NK-92 treated with Interleukin-12 subunit alpha and Interleukin-12 subunit beta, amount 100 ng/mL, for 24 hours (cell line): Measurements from ENCODE around the gene RAC2.

Experiments
- DNase-seq: peaks from one replicate; lab custom pipeline; 2025; lab: John Stamatoyannopoulos, UW

RAC2 gene

GRCh38 chr22:37187891-37188761 lies 55.9 kb downstream of the RAC2 start, which contains the start of gene C1QTNF6:
Gene C1QTNF6 (minus strand): TSS chr22:37188247. CDS start chr22:37188213, 34 bp downstream.
- DNase-seq, result no peak

GRCh38 chr22:37187552-37187890 lies 56.5 kb downstream of the RAC2 start:
- no peak for DNase-seq

- DNase-seq, result no peak
Measured at GRCh38 chr22:37186997-37187522, 57.0 kb downstream of the RAC2 start.

GRCh38 chr22:37186228-37186996 lies 57.7 kb downstream of the RAC2 start:
- peak; percentile 27 for DNase-seq

- no peak for DNase-seq
Measured at GRCh38 chr22:37185646-37186227, 58.3 kb downstream of the RAC2 start.

GRCh38 chr22:37184816-37185541 lies 59.1 kb downstream of the RAC2 start:
- no peak for DNase-seq

- no peak for DNase-seq
Measured at GRCh38 chr22:37184380-37184755, 59.7 kb downstream of the RAC2 start.

GRCh38 chr22:37183432-37184379 lies 60.4 kb downstream of the RAC2 start:
- no peak for DNase-seq

- no peak for DNase-seq
Measured at GRCh38 chr22:37182949-37183245, 61.2 kb downstream of the RAC2 start.

GRCh38 chr22:37182101-37182948 lies 61.7 kb downstream of the RAC2 start:
- no peak for DNase-seq

- DNase-seq, result no peak
Measured at GRCh38 chr22:37181681-37182080, 62.4 kb downstream of the RAC2 start.

- no peak for DNase-seq
Measured at GRCh38 chr22:37180531-37181231, 63.4 kb downstream of the RAC2 start.

GRCh38 chr22:37179622-37180420 lies 64.2 kb downstream of the RAC2 start:
- DNase-seq, result no peak

GRCh38 chr22:37179126-37179470 lies 65.0 kb downstream of the RAC2 start:
- no peak for DNase-seq

- no peak for DNase-seq
Measured at GRCh38 chr22:37178350-37179125, 65.5 kb downstream of the RAC2 start.

- DNase-seq, result no peak
Measured at GRCh38 chr22:37177755-37178154, 66.3 kb downstream of the RAC2 start.

GRCh38 chr22:37177221-37177620 lies 66.8 kb downstream of the RAC2 start:
- no peak for DNase-seq
